Stomach smooth muscle (tissue), 2 donors: ENCODE data around the gene FCHO2.

Experiments
- H3K27ac ChIP-seq: one replicate; pipeline ENCODE4 v1.7.0; 2013; ENCODE audit warnings: mild to moderate bottlenecking, low read length, inconsistent platforms
- H3K27me3 ChIP-seq, 2 donors: one replicate each; pipeline ENCODE4 v1.7.0; 2013; ENCODE audit warnings: low read length in 2 of 2; ENCODE audit not compliant: insufficient read depth in 2 of 2, control insufficient read depth in 1 of 2
- H3K36me3 ChIP-seq, 2 donors: one replicate each; pipeline ENCODE4 v1.7.0; 2013; ENCODE audit warnings: low read length in 2 of 2; ENCODE audit not compliant: control insufficient read depth in 2 of 2, insufficient read depth in 2 of 2
- H3K4me1 ChIP-seq: one replicate; pipeline ENCODE4 v1.7.0; 2013; ENCODE audit warnings: low read length; ENCODE audit not compliant: control insufficient read depth, insufficient read depth
- H3K4me3 ChIP-seq, 2 donors: one replicate each; pipeline ENCODE4 v1.7.0; 2013; ENCODE audit warnings: low read length in 2 of 2
- H3K9ac ChIP-seq, 2 donors: one replicate each; pipeline ENCODE4 v1.7.0; 2013; ENCODE audit warnings: low read length in 2 of 2, mild to moderate bottlenecking in 1 of 2
- H3K9me3 ChIP-seq, 2 donors: one replicate each; pipeline ENCODE4 v1.7.0; 2013; ENCODE audit warnings: low read length in 2 of 2; ENCODE audit not compliant: control insufficient read depth in 2 of 2
- donor health status: healthy.
- donor health status: Pancreatic carcinoma.

FCHO2 gene

DNA sequence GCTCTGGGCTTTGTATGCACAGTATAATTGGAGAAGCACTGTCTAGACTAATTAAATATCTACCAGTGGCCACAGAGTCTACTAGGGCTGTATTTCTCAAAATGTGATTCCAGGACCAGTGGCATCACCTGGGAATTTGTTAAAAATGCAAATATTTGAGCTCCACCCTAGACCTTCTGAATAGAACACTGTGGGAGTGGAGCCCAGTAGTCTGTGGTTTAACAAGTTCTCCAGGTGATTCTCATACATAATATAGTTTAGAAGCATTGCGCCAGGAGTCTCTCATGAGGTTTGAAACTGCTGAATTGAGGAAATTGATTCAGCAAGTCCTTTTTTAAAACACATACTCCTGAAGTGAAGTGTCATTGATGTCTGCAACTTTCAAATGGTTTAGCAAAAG is 74.7 kb downstream of the FCHO2 start:
- H3K9me3 ChIP-seq, result no peaks in the 10 kb centered on the region
- H3K4me3 ChIP-seq, result no peak overlapping the region
- H3K36me3 ChIP-seq, result peaks cover 0 to 12% of the 10 kb centered on the region in 2 donors
- no peaks in the 10 kb centered on the region for H3K4me1 ChIP-seq
- no peaks in the 10 kb centered on the region for H3K27me3 ChIP-seq
- no peak overlapping the region for H3K9ac ChIP-seq
- no peak overlapping the region for H3K27ac ChIP-seq

- H3K27me3 ChIP-seq, result no peaks in the 10 kb centered on the region
- no peaks in the 10 kb centered on the region for H3K4me1 ChIP-seq
- no peak overlapping the region for H3K4me3 ChIP-seq
- H3K9me3 ChIP-seq, result no peaks in the 10 kb centered on the region
- no peak overlapping the region for H3K9ac ChIP-seq
- H3K27ac ChIP-seq, result no peak overlapping the region
- H3K36me3 ChIP-seq, result peaks cover 0 to 11% of the 10 kb centered on the region in 2 donors
Measured at GRCh38 chr5:73030995-73031394, 75.2 kb downstream of the FCHO2 start.

GRCh38 chr5:73031839-73032238 is 76.0 kb downstream of the FCHO2 start:
- Histone ChIP-seq H3K9ac (no peak overlapping the region), H3K27me3 (no peaks in the 10 kb centered on the region), H3K9me3 (no peaks in the 10 kb centered on the region), H3K4me1 (no peaks in the 10 kb centered on the region), H3K27ac (no peak overlapping the region), H3K4me3 (no peak overlapping the region), H3K36me3 (peaks cover 0 to 5% of the 10 kb centered on the region in 2 donors)

DNA sequence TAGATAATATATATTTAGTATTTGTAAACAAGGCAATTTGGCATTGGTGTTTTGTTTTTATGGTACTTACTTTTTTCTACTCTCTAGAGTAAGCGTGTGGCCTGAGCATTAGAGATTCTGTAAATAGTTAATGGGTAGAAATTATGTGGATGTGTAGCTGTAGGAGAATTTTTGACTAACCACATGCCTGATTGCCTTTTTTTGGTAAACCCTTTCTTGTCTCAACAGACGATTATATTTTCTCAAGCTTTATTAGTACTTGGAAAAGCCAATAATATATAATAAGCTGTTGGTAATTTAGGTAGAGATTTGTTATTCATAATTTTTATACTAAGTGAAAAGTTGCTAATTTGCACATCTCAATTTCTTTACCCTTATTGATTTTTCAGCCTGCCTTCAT is 76.8 kb downstream of the FCHO2 start:
- H3K27me3 ChIP-seq, result no peaks in the 10 kb centered on the region
- no peak overlapping the region for H3K4me3 ChIP-seq
- H3K36me3 ChIP-seq, result peaks cover 0 to 5% of the 10 kb centered on the region in 2 donors
- no peaks in the 10 kb centered on the region for H3K9me3 ChIP-seq
- no peak overlapping the region for H3K27ac ChIP-seq
- H3K9ac ChIP-seq, result no peak overlapping the region
- H3K4me1 ChIP-seq, result no peaks in the 10 kb centered on the region

DNA sequence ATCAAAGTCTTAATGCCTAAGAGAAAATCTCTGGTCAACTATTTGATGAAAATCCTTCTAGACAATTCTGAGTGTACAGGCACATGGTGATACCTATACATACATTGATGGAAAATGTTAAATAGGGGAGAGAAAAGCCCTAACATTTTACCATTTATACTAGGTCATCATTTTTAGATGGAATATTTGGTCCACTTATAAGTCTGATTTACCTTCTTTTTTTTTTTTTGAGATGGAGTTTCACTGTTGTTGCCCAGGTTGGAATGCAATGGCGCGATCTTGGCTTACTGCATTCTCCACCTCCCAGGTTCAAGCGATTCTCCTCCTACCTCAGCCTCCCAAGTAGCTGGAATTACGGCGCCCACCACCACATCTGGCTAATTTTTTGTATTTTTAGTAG is 81.7 kb downstream of the FCHO2 start:
- no peak overlapping the region for H3K4me3 ChIP-seq
- H3K9ac ChIP-seq, result no peak overlapping the region
- H3K4me1 ChIP-seq, result no peaks in the 10 kb centered on the region
- no peaks in the 10 kb centered on the region for H3K9me3 ChIP-seq
- no peaks in the 10 kb centered on the region for H3K27me3 ChIP-seq
- no peaks in the 10 kb centered on the region for H3K36me3 ChIP-seq
- no peak overlapping the region for H3K27ac ChIP-seq

GRCh38 chr5:73039082-73039481 is 83.2 kb downstream of the FCHO2 start:
- no peak overlapping the region for H3K9ac ChIP-seq
- no peak overlapping the region for H3K27ac ChIP-seq
- no peak overlapping the region for H3K4me3 ChIP-seq
- no peaks in the 10 kb centered on the region for H3K9me3 ChIP-seq
- H3K4me1 ChIP-seq, result no peaks in the 10 kb centered on the region
- no peaks in the 10 kb centered on the region for H3K27me3 ChIP-seq
- H3K36me3 ChIP-seq, result no peaks in the 10 kb centered on the region

DNA sequence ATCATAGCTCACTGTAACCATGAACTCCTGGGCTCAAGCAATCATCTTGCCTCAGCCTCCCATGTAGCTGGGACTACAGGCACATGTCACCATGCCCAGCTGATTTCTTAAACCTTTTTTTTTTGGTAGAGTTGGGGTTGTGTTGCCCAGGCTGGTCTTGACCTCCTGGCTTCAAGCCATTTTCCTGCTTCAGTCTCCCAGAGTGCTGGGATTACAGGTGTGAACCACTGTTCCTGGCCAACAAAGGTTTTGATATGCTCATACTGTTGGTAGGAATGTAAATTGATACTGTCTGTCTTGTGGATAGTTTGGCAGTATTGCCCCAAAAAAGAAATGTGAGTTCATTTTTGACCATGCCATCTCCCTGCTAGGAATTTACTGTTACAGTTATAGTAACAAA is 87.2 kb downstream of the FCHO2 start:
- Histone ChIP-seq H3K9ac (no peak overlapping the region), H3K4me1 (no peaks in the 10 kb centered on the region), H3K9me3 (no peaks in the 10 kb centered on the region), H3K4me3 (no peak overlapping the region), H3K27me3 (no peaks in the 10 kb centered on the region), H3K36me3 (no peaks in the 10 kb centered on the region), H3K27ac (no peak overlapping the region)

DNA sequence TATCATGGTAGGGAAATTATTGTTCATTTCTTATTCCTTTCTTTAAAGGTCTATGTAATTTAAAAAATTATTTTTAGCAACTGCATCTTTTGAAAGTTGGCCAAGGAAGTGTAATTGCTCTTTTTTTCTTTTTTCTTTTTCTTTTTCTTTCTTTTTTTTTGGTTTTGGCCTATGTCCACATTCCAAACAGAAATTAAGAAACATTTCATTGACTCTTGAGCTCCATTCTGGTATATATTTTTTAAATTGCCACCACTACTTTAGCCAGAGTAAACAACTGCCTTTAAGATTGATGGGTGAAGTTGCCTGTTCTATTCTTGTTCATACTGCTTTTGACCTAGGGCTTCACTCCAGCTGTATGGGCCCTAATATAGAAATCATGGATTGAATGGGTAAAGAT is 88.7 kb downstream of the FCHO2 start:
- H3K4me1 ChIP-seq, result no peaks in the 10 kb centered on the region
- H3K9ac ChIP-seq, result no peak overlapping the region
- no peaks in the 10 kb centered on the region for H3K36me3 ChIP-seq
- H3K4me3 ChIP-seq, result no peak overlapping the region
- no peaks in the 10 kb centered on the region for H3K9me3 ChIP-seq
- H3K27ac ChIP-seq, result no peak overlapping the region
- no peaks in the 10 kb centered on the region for H3K27me3 ChIP-seq

- H3K27ac ChIP-seq, result no peak overlapping the region
Measured at GRCh38 chr5:73045623-73046022, 89.8 kb downstream of the FCHO2 start.

DNA sequence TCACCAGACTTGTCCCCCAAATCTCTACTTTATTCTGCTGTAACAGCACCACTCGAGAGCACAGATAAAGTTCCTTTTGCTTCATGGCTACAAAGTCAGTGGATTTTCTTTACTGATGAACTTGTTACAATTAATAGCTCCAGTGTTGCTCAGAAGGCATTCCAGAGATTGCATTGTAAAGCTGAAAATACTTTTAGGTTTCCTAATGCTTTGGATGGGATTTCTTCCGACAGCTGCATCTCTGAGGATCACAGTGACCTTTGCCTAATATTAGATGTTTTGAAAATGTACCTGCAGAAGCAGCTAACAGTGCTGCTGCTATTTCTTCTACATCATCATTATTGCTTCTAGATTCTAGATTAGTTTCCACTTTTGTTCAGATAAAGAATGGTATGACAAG is 105.8 kb downstream of the FCHO2 start:
- Histone ChIP-seq H3K9me3 (no peaks in the 10 kb centered on the region), H3K4me1 (no peaks in the 10 kb centered on the region), H3K4me3 (no peak overlapping the region), H3K9ac (no peak overlapping the region), H3K36me3 (peaks cover 2 to 5% of the 10 kb centered on the region in 2 donors), H3K27me3 (no peaks in the 10 kb centered on the region), H3K27ac (no peak overlapping the region)

More at GRCh38 chr5:73045623-73046022, 89.8 kb downstream of the FCHO2 start:
- Histone ChIP-seq H3K27me3 (no peaks in the 10 kb centered on the region), H3K9me3 (no peaks in the 10 kb centered on the region), H3K4me3 (no peak overlapping the region), H3K36me3 (no peaks in the 10 kb centered on the region), H3K4me1 (no peaks in the 10 kb centered on the region), H3K9ac (no peak overlapping the region)

- H3K9ac ChIP-seq, result no peak overlapping the region
- H3K27me3 ChIP-seq, result no peaks in the 10 kb centered on the region
- no peaks in the 10 kb centered on the region for H3K4me1 ChIP-seq
- no peaks in the 10 kb centered on the region for H3K9me3 ChIP-seq
- H3K4me3 ChIP-seq, result no peak overlapping the region
- peaks cover 5 to 9% of the 10 kb centered on the region in 2 donors for H3K36me3 ChIP-seq
- no peak overlapping the region for H3K27ac ChIP-seq
Measured at GRCh38 chr5:73066466-73066865, 110.6 kb downstream of the FCHO2 start.
